ENCODE data around the gene ELP2. TPM values are rescaled to one million over a fixed set of nuclear protein-coding genes. Genes with fewer than 3 reads are reported as not detected.

The ELP2 gene
- polyA plus RNA-seq, 1 donor from 2014 or later: 83.6 TPM

DNA sequence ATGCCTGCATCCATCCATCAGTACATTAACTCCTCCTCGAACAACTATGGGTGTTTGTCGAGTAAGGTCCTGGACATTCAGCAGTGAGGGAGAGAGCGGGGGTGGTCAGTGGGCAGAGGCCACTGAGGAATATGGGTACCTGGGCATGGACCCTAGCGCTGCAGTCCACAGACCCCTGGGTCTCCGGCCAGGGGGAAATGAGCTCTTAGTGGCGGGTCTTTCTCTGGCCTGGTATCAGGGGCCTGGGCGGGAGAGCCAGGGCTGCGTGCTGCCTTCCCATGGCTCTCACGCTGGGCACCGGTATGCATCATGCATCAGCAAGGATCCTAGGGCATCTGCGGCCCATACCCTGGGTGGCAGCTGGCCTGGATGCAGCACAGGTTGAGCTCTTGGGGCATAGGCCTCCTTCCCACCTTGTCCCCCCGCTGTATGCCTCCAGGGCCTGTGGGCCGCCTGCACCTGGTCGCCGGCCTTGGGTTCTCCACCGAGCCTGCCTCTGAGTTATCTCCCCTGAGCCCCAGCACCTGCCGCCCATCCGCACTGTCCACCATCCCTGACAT is 56.3 kb downstream of the ELP2 start:
- H3K9me2 ChIP-seq (ENCODE audit: insufficient read depth, low read length): no peaks in the 10 kb centered on the region
- TF ChIP-seq MXI1 (conservative IDR thresholded peaks at IDR 0.05; ENCODE audit: poor library complexity, severe bottlenecking) (no peak), POLR2AphosphoS5 (IDR thresholded peaks at IDR 0.05) (no peak), EP300 (conservative IDR thresholded peaks at IDR 0.05; ENCODE audit: poor library complexity, severe bottlenecking) (no peak), SMC3 (conservative IDR thresholded peaks at IDR 0.05; ENCODE audit: poor library complexity) (no peak), EZH2 (IDR thresholded peaks at IDR 0.05; ENCODE audit: borderline replicate concordance, insufficient read depth, low read length, poor library complexity, severe bottlenecking) (no peak), REST (IDR thresholded peaks at IDR 0.05; ENCODE audit: borderline replicate concordance) (no peak), RAD21 (conservative IDR thresholded peaks at IDR 0.05) (no peak)
- TF ChIP-seq, protein P1, sequence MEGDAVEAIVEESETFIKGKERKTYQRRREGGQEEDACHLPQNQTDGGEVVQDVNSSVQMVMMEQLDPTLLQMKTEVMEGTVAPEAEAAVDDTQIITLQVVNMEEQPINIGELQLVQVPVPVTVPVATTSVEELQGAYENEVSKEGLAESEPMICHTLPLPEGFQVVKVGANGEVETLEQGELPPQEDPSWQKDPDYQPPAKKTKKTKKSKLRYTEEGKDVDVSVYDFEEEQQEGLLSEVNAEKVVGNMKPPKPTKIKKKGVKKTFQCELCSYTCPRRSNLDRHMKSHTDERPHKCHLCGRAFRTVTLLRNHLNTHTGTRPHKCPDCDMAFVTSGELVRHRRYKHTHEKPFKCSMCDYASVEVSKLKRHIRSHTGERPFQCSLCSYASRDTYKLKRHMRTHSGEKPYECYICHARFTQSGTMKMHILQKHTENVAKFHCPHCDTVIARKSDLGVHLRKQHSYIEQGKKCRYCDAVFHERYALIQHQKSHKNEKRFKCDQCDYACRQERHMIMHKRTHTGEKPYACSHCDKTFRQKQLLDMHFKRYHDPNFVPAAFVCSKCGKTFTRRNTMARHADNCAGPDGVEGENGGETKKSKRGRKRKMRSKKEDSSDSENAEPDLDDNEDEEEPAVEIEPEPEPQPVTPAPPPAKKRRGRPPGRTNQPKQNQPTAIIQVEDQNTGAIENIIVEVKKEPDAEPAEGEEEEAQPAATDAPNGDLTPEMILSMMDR (IDR thresholded peaks at IDR 0.05; ENCODE audit: poor library complexity, severe bottlenecking): no peak
- H3K36me3 ChIP-seq (ENCODE audit: insufficient read depth, low read length): no peaks in the 10 kb centered on the region
- H3F3A ChIP-seq (ENCODE audit: insufficient read depth, low read length, poor library complexity, severe bottlenecking): no peaks in the 10 kb centered on the region
- no peaks in the 10 kb centered on the region for H4K20me1 ChIP-seq (ENCODE audit: insufficient read depth)
- no peaks in the 10 kb centered on the region for H3K79me2 ChIP-seq (replicated peaks; ENCODE audit: insufficient read depth, low read length)
- H3K4me3 ChIP-seq (ENCODE audit: low read length): peak overlapping the region; percentile 67
- no peak overlapping the region for H3K4me2 ChIP-seq (ENCODE audit: low read length)
- no peak overlapping the region for H3K27ac ChIP-seq (ENCODE audit: low read length)
- H3K9me3 ChIP-seq (ENCODE audit: low read length): no peaks in the 10 kb centered on the region
- H3K27me3 ChIP-seq (ENCODE audit: insufficient read depth, low read depth, low read length): peaks cover 42% of the 10 kb centered on the region
- H2AFZ ChIP-seq (ENCODE audit: low read depth, low read length): no peak overlapping the region
- no peak overlapping the region for H3K9ac ChIP-seq (ENCODE audit: low read length)

- no peaks in the 10 kb centered on the region for H3K36me3 ChIP-seq (ENCODE audit: insufficient read depth, low read length)
- peak overlapping the region; percentile 78 for H3K4me2 ChIP-seq (ENCODE audit: low read length)
- peak overlapping the region; percentile 31 for H3K9ac ChIP-seq (ENCODE audit: low read length)
- TF ChIP-seq REST (IDR thresholded peaks at IDR 0.05; ENCODE audit: borderline replicate concordance): no peak
- TF ChIP-seq, protein P1 (IDR thresholded peaks at IDR 0.05; ENCODE audit: poor library complexity, severe bottlenecking): no peak
- TF ChIP-seq RAD21 (conservative IDR thresholded peaks at IDR 0.05): no peak
- no peak for TF ChIP-seq EZH2 (IDR thresholded peaks at IDR 0.05; ENCODE audit: borderline replicate concordance, insufficient read depth, low read length, poor library complexity, severe bottlenecking)
- no peak for TF ChIP-seq SMC3 (conservative IDR thresholded peaks at IDR 0.05; ENCODE audit: poor library complexity)
- TF ChIP-seq POLR2AphosphoS5 (IDR thresholded peaks at IDR 0.05): no peak
- no peak for TF ChIP-seq EP300 (conservative IDR thresholded peaks at IDR 0.05; ENCODE audit: poor library complexity, severe bottlenecking)
- TF ChIP-seq TAF1 (IDR thresholded peaks at IDR 0.05; ENCODE audit: low read depth): no peak
- TF ChIP-seq MXI1 (conservative IDR thresholded peaks at IDR 0.05; ENCODE audit: poor library complexity, severe bottlenecking): no peak
- no peaks in the 10 kb centered on the region for H3K9me3 ChIP-seq (ENCODE audit: low read length)
- no peaks in the 10 kb centered on the region for H3K79me2 ChIP-seq (replicated peaks; ENCODE audit: insufficient read depth, low read length)
- H3F3A ChIP-seq (ENCODE audit: insufficient read depth, low read length, poor library complexity, severe bottlenecking): no peaks in the 10 kb centered on the region
- H3K4me3 ChIP-seq (ENCODE audit: low read length): peak overlapping the region; percentile 67
- no peaks in the 10 kb centered on the region for H3K9me2 ChIP-seq (ENCODE audit: insufficient read depth, low read length)
- no peaks in the 10 kb centered on the region for H4K20me1 ChIP-seq (ENCODE audit: insufficient read depth)
- peaks cover 42% of the 10 kb centered on the region for H3K27me3 ChIP-seq (ENCODE audit: insufficient read depth, low read depth, low read length)
- no peak overlapping the region for H3K27ac ChIP-seq (ENCODE audit: low read length)
- no peak overlapping the region for H2AFZ ChIP-seq (ENCODE audit: low read depth, low read length)
Observed at GRCh38 chr18:36186461-36187192, 56.9 kb downstream of the ELP2 start.

Data from neural cell (in vitro differentiated cells).